D721Med (cell line): ENCODE results near the gene ANKIB1.

Experiments
- DNase-seq: peaks from one replicate; pipeline ENCODE4 v3.0.0; 2011; ENCODE audit warnings: low spot score; ENCODE audit not compliant: insufficient read length
- FAIRE-seq: peaks from 2 replicates; lab custom pipeline; 2011; peaks lifted over from hg19 to GRCh38; lab: Jason Lieb, UNC
- TF ChIP-seq, protein P1 (sequence below): IDR thresholded peaks from 2 replicates; pipeline ENCODE4 v1.5.1; 2012; ENCODE audit warnings: mild to moderate bottlenecking, control low read depth; ENCODE audit not compliant: insufficient read depth; ENCODE audit errors: missing control alignments

The ANKIB1 gene

DNA sequence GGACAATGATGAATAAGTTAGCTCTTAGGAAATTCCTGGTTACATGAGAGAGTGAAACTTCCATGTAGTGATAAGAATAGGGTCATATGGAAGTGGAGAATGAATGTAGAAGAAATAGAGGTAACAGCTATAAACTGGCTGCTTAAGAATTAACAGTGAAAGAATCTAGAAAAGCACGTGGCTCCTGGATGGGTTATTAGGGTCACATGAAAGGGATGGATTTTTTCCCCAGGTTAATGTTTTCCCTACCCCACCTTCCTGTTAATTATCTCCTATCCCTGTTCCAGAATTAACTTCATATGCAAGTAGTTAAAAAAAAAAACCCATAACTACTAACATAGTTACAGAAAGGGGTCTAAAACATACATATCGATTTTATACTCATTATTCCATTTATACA lies 58.0 kb downstream of the ANKIB1 start:
- FAIRE-seq (peak; percentile 11), DNase-seq (no peak)

DNA sequence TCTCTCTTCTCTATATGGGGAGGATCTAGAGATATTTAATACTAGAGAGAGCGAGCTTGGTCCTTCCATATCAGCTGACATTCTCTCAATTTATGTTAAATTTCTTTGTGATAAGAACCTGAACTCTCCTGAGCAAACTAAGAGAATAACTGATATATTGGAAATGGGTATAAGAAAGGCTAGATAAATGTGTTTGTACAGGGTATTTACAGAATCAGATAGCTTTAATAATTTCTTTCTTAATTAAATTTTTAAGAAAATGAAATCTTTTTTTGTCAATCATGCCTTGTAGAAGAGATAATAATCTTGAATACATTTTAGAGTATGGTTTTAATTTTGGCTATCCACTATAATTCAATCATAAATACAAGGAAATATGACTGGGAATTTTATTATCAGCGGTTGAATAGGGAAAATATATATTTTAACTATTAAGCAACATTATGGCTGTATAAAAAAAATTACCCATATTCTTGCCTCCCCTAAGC lies 58.7 kb downstream of the ANKIB1 start:
- FAIRE-seq: no peak

More for the DNA sequence above, 58.0 kb downstream of the ANKIB1 start:
- TF ChIP-seq, protein P1, sequence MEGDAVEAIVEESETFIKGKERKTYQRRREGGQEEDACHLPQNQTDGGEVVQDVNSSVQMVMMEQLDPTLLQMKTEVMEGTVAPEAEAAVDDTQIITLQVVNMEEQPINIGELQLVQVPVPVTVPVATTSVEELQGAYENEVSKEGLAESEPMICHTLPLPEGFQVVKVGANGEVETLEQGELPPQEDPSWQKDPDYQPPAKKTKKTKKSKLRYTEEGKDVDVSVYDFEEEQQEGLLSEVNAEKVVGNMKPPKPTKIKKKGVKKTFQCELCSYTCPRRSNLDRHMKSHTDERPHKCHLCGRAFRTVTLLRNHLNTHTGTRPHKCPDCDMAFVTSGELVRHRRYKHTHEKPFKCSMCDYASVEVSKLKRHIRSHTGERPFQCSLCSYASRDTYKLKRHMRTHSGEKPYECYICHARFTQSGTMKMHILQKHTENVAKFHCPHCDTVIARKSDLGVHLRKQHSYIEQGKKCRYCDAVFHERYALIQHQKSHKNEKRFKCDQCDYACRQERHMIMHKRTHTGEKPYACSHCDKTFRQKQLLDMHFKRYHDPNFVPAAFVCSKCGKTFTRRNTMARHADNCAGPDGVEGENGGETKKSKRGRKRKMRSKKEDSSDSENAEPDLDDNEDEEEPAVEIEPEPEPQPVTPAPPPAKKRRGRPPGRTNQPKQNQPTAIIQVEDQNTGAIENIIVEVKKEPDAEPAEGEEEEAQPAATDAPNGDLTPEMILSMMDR: no peak

DNA sequence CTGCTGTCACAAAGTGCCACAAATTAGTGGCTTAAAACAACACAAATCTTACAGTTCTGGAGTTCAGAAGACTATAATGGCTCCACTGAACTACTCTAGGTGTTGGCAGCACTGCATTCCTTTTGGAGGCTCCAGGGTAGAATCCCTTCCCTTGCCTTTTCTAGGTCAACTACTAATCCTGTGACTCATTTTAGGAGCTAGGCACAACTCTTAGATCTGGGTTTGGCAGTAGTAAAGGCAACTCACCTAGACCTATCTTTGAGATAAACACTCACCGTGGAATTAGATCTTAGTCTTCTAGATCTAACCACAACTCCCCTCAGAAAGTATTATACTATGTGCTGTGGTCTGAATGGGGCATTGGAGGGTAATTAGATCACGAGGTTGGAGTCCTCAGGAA lies 60.4 kb downstream of the ANKIB1 start:
- FAIRE-seq (no peak), DNase-seq (no peak)
- TF ChIP-seq, protein P1: no peak

More for the DNA sequence above, 58.7 kb downstream of the ANKIB1 start:
- TF ChIP-seq, protein P1: no peak
- no peak for DNase-seq

DNA sequence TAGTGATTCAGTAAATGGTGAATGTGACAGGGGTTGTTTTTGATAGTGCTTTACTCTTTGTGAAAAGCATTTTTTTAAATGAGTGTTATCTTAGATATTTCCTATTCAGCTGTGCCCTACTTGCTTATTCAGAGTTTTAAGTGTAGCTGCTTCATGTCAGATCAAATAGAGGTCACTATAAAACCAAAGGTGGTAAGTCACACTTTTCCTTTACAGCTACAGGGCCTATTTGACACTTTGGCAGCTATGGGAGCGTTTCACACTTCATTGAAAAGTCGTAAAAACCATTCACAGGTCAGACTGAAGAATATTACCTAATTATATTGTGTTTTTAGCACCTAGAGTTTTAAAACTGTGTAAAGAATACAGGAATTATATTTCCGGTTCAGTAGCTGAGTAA lies 67.3 kb downstream of the ANKIB1 start:
- TF ChIP-seq, protein P1: no peak
- no peak for DNase-seq
- FAIRE-seq: no peak

DNA sequence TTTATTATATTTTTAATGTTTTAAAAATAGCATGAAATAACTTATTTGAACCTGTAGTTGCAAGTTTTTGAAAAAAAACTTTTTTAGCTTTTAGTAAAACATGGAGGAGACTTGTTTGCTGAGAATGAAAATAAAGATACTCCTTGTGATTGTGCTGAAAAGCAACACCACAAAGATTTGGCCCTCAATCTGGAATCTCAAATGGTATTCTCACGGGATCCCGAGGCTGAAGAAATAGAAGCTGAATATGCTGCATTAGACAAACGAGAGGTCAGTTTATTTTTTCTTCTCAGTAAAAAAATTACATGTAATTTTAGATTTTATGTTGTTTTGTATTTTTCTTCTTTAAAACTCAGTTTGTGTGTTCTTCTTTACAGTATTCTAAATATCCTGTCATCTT lies 73.5 kb downstream of the ANKIB1 start:
- TF ChIP-seq, protein P1: no peak
- FAIRE-seq (no peak), DNase-seq (no peak)

DNA sequence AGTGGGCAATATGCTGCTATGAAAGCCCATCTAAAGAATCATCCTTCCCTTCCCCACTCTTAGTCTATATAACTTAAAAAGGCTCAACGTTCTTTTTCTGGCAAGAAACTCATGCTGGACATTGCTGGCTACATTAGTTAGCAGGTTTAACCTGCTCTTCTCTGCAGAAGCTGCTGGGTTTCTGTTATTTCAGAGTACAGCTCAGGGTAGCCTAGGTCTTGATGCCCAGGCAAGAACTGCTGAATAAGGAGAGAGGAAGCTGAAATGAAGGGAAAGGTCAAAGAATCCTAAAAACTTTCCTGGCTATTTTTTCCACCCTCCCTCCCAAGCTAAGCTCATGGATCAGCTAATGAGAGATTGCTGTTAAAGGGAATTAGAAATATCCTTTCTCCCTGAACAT lies 79.4 kb downstream of the ANKIB1 start:
- TF ChIP-seq, protein P1: no peak
- DNase-seq (no peak), FAIRE-seq (no peak)

DNA sequence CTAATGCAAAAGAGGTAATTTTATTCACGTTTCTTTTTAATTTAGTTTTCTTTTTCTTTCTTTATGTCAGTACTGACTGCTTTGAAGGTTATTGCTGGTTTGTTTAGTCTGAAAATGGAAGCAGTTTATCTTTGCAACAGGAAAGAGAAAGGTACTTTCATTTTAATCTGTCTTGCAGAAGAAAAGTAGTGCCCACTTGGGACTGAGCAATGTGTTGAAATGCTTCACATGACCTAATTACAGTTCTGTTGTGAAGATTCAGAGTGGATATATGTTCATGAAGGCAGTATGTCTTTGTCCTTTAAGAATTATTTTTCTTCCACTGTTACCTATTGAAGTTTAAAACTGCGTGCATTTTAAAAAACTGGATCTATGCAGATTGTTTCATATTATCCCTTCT lies 80.1 kb downstream of the ANKIB1 start:
- TF ChIP-seq, protein P1: no peak
- no peak for DNase-seq
- FAIRE-seq: no peak
